Aorta (tissue), 5 donors: ENCODE measurements around the gene OMP. TPM values are rescaled to one million over a fixed set of nuclear protein-coding genes. Genes with fewer than 3 reads are reported as not detected.

ENCODE experiments used
- ATAC-seq: fragments of 200-7000 bp; cut with Tn5 transposase; one replicate; pipeline ENCODE4 v1.9.1; 2022; ENCODE audit warnings: moderate library complexity; ENCODE audit not compliant: low FRiP score
- DNase-seq, 2 donors: peaks; one replicate each; pipeline ENCODE4 v3.0.0-alpha.2; 2020
- H3K27ac ChIP-seq, 2 donors: one replicate each; pipeline ENCODE4 v1.5.1; 2013; ENCODE audit warnings: low read length in 2 of 2, mild to moderate bottlenecking in 2 of 2, moderate library complexity in 2 of 2, control low read depth in 1 of 2, inconsistent platforms in 1 of 2, low read depth in 1 of 2
- H3K27me3 ChIP-seq, 2 donors: one replicate each; pipeline ENCODE4 v1.6.1; 2013; ENCODE audit warnings: control low read depth in 1 of 2, low read length in 1 of 2, mild to moderate bottlenecking in 1 of 2, moderate library complexity in 1 of 2; ENCODE audit not compliant: insufficient read depth in 2 of 2, control insufficient read depth in 1 of 2
- H3K36me3 ChIP-seq, 2 donors: one replicate each; pipeline ENCODE4 v1.6.1; 2013; ENCODE audit warnings: control low read depth in 1 of 2, low read length in 1 of 2, mild to moderate bottlenecking in 1 of 2; ENCODE audit not compliant: insufficient read depth in 2 of 2, control insufficient read depth in 1 of 2
- H3K4me1 ChIP-seq, 2 donors: one replicate each; pipeline ENCODE4 v1.6.1; 2013; ENCODE audit warnings: low read length in 2 of 2, control low read depth in 1 of 2, mild to moderate bottlenecking in 1 of 2, moderate library complexity in 1 of 2; ENCODE audit not compliant: insufficient read depth in 2 of 2, control insufficient read depth in 1 of 2
- H3K4me3 ChIP-seq, 2 donors: one replicate each; pipeline ENCODE4 v1.5.1; 2013; ENCODE audit warnings: low read length in 2 of 2, control low read depth in 1 of 2, mild to moderate bottlenecking in 1 of 2
- H3K9me3 ChIP-seq: one replicate; pipeline ENCODE4 v1.6.1; 2013; ENCODE audit warnings: mild to moderate bottlenecking, low read length; ENCODE audit not compliant: control insufficient read depth
- WGBS, 2 donors: extraction: QIAGEN DNeasy Blood & Tissue Kit; methylation state at CpG; one replicate each; pipeline ENCODE4 v1.1.7; 2013; 5-methylcytosine and 5-hydroxymethylcytosine counted together
- intact Hi-C, 2 donors: fragments of 100-400 bp; cut with DNase I; formaldehyde crosslinking; loops; one replicate each; pipeline versions ENCODE4 v1.14.2 to v1.15.0; 2022
- polyA plus RNA-seq, 2 donors: library from polyadenylated mRNA; stranded (reverse); fragments of 200-250 nt; gene quantifications; one replicate each; pipeline ENCODE4 v1.2.3, GENCODE V29; 2013
- total RNA-seq, 2 donors: library from RNA; stranded (reverse); fragmentation: NEBNext Ultra II Directional; extraction: Animal tissue kit (Norgen Biotek cat#: 25700); gene quantifications; one replicate each; pipeline ENCODE4 v1.2.1, GENCODE V29; 2021
- donor health status: healthy with polysubstance abuse.
- donor health status: Bipolar disorder and iron deficiency.
- donor health status: DM: no; HTN: no; CAD: no.
- donor health status: DM: no; HTN: no; CAD: no.
- donor health status: DM: yes; HTN: yes; CAD: no.

Gene OMP
- total and polyA plus RNA-seq, 4 donors = 2.1 TPM; not detected in 3

- H3K36me3 ChIP-seq = no peaks in the 10 kb centered on the region
- no peaks in the 10 kb centered on the region for H3K27me3 ChIP-seq
- H3K9me3 ChIP-seq = no peaks in the 10 kb centered on the region
- intact Hi-C loops = no loop called here
- H3K27ac ChIP-seq = peak overlapping the region in 1 of 2 donors; percentile 41
- ATAC-seq = peak; percentile 53
- peak; percentile 74 to 85 for DNase-seq
- 18 to 23% methylated on average over 9 of the region's 9 CpGs for WGBS, 2 donors
- no peaks in the 10 kb centered on the region for H3K4me1 ChIP-seq
- no peak overlapping the region for H3K4me3 ChIP-seq
These were observed 28.3 kb downstream of the OMP start for GRCh38 chr11:77130763-77131513.

- ATAC-seq (no peak), DNase-seq (no peak)
- intact Hi-C loops = no loop called here
- WGBS, 2 donors = 51 to 54% methylated on average over 6 of the region's 6 CpGs
- H3K36me3 ChIP-seq = no peaks in the 10 kb centered on the region
- H3K27ac ChIP-seq = peak overlapping the region in 1 of 2 donors; percentile 41
- no peak overlapping the region for H3K4me3 ChIP-seq
- no peaks in the 10 kb centered on the region for H3K9me3 ChIP-seq
- H3K4me1 ChIP-seq = no peaks in the 10 kb centered on the region
- H3K27me3 ChIP-seq = no peaks in the 10 kb centered on the region
These were observed 28.9 kb downstream of the OMP start for GRCh38 chr11:77131560-77131959.

GRCh38 chr11:77135069-77135468 is 32.4 kb downstream of the OMP start:
- 25 to 30% methylated on average over 2 of the region's 2 CpGs for WGBS, 2 donors
- Histone ChIP-seq H3K36me3 (no peaks in the 10 kb centered on the region), H3K4me3 (no peak overlapping the region), H3K27me3 (no peaks in the 10 kb centered on the region), H3K27ac (no peak overlapping the region), H3K9me3 (no peaks in the 10 kb centered on the region), H3K4me1 (no peaks in the 10 kb centered on the region)
- DNase-seq (no peak), ATAC-seq (no peak)
- intact Hi-C loops = no loop called here

GRCh38 chr11:77136074-77136473 is 33.4 kb downstream of the OMP start:
- ATAC-seq (no peak), DNase-seq (no peak)
- no peak overlapping the region for H3K4me3 ChIP-seq
- no peak overlapping the region for H3K27ac ChIP-seq
- no peaks in the 10 kb centered on the region for H3K36me3 ChIP-seq
- intact Hi-C loops = no loop called here
- WGBS, 2 donors = 88 to 91% methylated on average over 8 of the region's 8 CpGs
- H3K4me1 ChIP-seq = no peaks in the 10 kb centered on the region
- no peaks in the 10 kb centered on the region for H3K27me3 ChIP-seq
- H3K9me3 ChIP-seq = no peaks in the 10 kb centered on the region

GRCh38 chr11:77136784-77137420 is 34.3 kb downstream of the OMP start:
- intact Hi-C loops = no loop called here
- ATAC-seq (no peak), DNase-seq (no peak)
- 87% methylated on average over 12 of the region's 12 CpGs for WGBS, 2 donors
- Histone ChIP-seq H3K36me3 (no peaks in the 10 kb centered on the region), H3K27ac (no peak overlapping the region), H3K9me3 (no peaks in the 10 kb centered on the region), H3K4me3 (no peak overlapping the region), H3K27me3 (no peaks in the 10 kb centered on the region), H3K4me1 (no peaks in the 10 kb centered on the region)

- intact Hi-C loops = no loop called here
- WGBS, 2 donors = 79 to 85% methylated on average over 11 of the region's 11 CpGs
- H3K36me3 ChIP-seq = no peaks in the 10 kb centered on the region
- DNase-seq (no peak), ATAC-seq (no peak)
- no peaks in the 10 kb centered on the region for H3K9me3 ChIP-seq
- H3K4me3 ChIP-seq = no peak overlapping the region
- no peaks in the 10 kb centered on the region for H3K27me3 ChIP-seq
- H3K4me1 ChIP-seq = no peaks in the 10 kb centered on the region
- no peak overlapping the region for H3K27ac ChIP-seq
These were observed 34.8 kb downstream of the OMP start for GRCh38 chr11:77137421-77137820.

GRCh38 chr11:77138106-77138649 is 35.5 kb downstream of the OMP start:
- Histone ChIP-seq H3K36me3 (no peaks in the 10 kb centered on the region), H3K4me1 (no peaks in the 10 kb centered on the region), H3K4me3 (no peak overlapping the region), H3K27me3 (no peaks in the 10 kb centered on the region), H3K9me3 (no peaks in the 10 kb centered on the region), H3K27ac (no peak overlapping the region)
- intact Hi-C loops = no loop called here
- DNase-seq = no peak
- ATAC-seq = no peak
- WGBS, 2 donors = 24 to 30% methylated on average over 50 to 55 of the region's 55 CpGs

- no peaks in the 10 kb centered on the region for H3K27me3 ChIP-seq
- H3K27ac ChIP-seq = no peak overlapping the region
- no peaks in the 10 kb centered on the region for H3K36me3 ChIP-seq
- DNase-seq (no peak), ATAC-seq (no peak)
- H3K4me3 ChIP-seq = no peak overlapping the region
- H3K9me3 ChIP-seq = no peaks in the 10 kb centered on the region
- no peaks in the 10 kb centered on the region for H3K4me1 ChIP-seq
- intact Hi-C loops = no loop called here
- WGBS, 2 donors = 92 to 96% methylated on average over 8 of the region's 8 CpGs
These were observed 36.6 kb downstream of the OMP start for GRCh38 chr11:77139201-77139600.
